HG02970 (cell line): ENCODE results near the gene MCM5.
"Not testable (repeated sequence)": the region's sequence is repeated elsewhere in the genome, so short reads cannot be mapped to it uniquely, and the experiment has no call there.

Experiments
- ATAC-seq: cut with Tn5 transposase; IDR thresholded peaks from one replicate; pipeline ENCODE4 v1.9.1; 2021; ENCODE audit warnings: mild to moderate bottlenecking, moderate library complexity, moderate number of reproducible peaks; ENCODE audit not compliant: unreplicated experiment, low FRiP score

Gene MCM5

DNA sequence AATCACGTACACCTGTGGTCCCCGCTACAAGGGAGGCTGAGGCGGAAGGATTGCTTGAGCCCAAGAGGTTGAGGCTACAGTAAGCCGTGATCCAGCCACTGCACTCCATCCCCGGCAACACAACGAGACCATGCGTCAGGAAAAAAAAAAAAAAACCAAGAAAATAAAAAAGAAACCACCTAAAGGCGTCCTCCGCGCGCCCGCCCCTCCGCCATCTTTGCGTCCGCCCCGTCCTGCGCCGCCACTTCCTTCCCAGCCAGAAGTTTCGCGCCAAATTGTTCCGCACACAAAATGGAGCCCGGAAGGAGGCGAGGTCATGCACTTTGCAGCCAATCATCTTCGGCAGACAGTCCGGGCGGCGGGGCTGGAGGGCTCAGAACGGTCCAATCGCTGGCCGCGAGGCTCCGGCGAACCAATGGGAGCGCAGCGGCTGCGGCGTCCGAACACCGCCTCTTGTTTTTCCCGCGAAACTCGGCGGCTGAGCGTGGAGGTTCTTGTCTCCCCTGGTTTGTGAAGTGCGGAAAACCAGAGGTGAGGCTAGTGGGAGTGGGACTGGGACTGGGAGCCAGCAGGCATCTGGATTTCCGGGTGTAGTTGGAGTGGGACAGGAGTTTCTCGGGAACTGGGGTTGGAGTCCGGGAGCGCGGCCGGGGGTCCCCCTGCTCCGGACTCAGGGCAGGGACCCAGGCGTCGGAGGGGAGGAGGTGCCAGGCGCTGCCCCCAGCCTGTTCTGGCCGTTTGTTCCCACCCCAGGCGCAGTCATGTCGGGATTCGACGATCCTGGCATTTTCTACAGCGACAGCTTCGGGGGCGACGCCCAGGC lies at the start of gene MCM5:
Gene MCM5 (plus strand): TSS at position 463 of the 823 bp plus-strand sequence. CDS start 299 bp downstream, at position 762.
- ATAC-seq, result peak; percentile 86

DNA sequence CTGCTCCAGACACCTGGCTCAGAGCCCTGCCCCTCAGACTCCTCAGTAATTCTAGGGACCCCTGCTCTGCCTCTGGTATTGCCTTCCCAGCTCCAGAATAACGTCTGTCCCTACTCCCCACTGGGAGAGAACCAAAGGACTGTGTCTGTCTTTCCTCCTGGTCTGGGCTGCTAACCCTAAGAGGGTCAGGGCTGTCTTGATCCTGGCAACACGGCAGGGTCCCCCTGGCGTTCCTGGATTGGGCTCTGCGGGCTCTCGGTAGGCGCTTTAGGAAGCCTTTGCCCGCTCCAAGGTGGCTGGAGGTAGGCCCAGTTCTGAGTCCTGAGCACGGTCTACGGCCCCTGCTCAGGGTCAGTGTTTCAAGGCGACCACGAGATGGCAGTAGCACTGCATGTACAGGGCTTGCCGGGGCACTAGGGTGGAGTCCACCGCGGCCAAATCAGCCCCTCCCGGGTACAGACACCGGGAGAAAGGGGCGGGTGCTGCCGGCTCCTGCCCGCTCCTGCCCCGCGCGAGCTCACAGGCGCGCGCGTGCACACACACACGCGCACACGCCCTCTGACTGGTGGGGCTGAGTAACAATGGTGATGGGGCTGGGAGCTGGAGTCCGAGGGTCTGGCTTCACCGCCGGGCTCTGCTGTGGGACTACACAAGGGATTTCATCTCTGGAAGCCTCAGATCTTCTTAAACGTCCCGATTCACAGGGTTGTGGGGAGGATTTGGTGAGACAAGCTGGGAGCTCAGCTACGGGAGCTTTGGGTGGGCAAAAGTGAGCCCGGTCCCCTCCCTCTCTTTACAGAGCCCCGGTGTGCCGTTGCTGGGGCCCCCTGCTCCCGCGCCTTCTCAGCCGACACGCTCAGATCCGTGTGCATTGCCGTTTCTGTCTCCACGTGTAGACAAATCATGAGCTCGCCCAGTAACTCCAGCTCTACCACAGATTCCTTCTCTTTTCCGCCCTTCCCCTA lies 49.1 kb upstream of the MCM5 start:
- peak; percentile 78 for ATAC-seq

DNA sequence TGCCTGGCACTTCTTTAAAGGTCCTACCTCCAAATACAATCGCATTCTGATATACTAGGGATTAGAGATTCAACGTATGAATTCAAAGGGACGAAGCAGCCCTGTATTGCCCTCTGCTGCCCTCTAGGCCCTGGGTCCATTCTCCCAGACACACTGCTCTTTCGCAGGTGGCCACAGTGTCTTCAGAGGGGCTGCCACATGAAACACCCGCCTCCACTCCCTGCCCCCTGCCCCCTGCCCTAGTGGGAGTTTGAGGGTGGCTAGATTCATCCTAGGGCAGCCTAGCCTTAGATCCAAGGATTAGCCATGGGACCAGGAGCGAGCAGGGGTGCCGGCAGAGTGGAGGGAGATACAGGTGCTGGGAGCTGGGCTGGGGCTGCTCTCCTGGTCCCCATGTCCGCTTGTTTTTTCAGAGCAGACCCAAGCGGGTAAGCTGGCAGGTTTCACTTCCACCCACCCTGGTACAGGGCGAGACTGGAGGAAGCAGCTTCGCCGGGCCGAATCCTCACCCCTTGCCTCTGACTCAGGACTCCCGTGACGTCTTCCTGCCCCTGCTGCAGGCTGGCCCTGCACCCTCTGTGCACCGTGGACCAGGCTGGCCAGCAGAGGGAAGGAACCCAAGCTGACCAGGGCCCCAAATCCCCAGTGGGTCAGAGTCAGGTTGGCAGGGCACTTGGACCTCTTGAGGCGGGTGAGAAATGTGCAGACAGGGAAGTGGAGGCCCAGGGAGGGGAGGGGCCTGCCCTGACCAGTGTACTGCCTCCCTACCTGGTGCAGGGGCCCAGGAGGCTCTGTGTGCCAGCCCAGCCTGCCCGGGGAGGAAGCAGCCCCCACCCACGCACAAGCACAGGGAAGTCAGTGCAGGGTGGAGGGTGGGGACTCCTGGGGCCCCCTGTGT lies 47.5 kb upstream of the MCM5 start:
- no peak for ATAC-seq

DNA sequence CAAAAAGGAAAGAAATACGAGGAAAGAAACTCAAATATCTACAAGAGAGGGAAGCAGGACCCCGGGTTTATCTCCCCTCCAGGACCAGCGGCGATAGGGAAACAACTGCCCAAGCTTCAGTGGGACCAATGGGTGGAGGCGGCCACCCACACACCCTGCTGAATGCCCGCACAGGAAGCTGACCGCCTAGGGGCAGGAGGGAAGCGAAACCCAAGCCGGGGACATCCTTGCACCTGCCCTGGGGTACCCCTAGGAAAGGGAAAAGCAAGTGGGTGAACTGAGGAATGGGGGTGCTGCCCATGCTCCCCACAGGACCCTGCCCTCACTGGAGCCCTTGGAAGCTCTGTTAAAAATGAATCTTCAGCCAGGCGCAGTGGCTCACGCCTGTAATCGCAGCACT lies 46.6 kb upstream of the MCM5 start:
- no peak for ATAC-seq

DNA sequence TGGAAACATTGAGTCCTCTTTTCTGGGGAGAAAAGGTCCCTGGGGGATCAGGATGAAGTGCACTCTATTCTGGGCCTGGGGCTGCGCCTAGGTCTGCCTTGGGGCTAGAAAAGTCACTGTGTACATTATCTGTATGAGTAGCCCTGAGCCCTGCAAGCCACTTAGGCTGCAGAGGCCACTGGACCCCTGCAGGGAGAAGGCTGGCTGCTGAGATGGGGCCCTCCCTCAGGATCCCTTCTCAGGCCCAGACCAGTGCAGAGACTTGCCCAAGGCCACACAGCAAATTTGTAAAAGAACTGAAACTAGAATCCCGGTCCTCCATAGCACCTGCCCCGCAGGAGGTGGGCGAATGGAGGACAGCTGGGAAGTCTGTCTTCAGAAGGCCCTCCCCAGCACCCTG lies 45.9 kb upstream of the MCM5 start:
- ATAC-seq, result no peak

DNA sequence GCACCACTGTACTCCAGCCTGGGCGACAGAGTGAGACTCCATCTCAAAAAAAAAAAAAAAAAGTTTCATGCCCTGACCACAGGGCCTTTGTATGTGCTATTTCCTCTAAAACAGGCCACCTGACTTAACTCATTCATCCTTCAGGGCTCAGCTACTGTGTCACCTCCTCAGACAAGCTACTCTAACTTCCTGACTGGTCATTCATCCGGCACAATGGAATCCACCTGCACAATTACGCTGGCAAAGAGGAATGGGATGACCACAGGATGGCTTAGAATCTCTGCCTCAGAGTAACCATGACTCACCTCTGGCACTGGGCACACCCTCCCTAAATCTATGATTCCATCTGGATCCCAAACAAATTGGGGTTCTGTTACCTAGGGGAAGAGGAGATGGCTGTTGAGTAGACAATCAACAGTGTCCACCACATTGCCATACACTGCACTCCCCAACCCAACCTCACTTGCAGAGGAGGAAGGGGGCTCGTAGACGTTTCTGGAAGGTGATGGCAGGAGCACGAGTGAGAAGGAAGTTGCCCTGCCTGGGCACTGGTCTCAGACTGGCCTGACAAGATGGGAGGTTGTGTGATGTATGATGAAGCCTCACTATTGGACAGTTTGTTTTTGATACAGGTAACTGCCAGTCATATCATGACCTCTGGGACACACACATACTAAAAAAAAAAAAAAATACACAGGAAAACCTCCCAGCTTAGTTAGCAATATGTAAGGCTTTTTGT lies 41.9 kb upstream of the MCM5 start:
- no peak for ATAC-seq

DNA sequence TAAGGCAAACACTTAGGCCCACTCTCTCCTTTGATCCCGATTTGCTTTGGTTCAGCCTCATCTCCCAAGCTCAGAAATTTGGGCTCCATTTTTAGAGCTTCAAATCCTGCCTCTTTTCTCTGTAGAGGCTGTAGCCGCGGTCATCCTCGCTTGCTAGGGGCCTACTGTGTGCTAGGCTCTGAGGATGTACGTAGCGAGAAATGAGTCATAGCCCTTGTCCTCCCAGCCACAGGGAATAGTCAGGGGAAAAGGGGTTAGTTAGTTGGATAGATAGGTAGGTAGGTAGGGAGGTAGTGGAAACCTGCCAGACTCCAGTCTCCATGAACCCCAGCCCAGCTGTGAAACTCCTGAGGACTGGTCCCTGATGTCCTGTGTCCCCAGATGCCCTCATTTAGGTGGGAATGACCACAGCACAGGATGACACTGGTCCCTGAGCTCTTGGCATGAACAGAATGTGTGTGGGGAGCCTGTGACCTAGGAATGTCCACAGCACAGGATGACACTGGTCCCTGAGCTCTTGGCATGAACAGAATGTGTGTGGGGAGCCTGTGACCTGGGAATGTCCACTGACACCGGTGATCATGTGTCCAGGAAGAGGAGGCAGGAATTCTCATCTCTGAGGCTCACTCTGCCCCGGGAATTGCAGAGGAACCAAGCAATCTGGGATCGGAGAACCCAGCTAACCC lies 40.4 kb upstream of the MCM5 start:
- ATAC-seq, result no peak

DNA sequence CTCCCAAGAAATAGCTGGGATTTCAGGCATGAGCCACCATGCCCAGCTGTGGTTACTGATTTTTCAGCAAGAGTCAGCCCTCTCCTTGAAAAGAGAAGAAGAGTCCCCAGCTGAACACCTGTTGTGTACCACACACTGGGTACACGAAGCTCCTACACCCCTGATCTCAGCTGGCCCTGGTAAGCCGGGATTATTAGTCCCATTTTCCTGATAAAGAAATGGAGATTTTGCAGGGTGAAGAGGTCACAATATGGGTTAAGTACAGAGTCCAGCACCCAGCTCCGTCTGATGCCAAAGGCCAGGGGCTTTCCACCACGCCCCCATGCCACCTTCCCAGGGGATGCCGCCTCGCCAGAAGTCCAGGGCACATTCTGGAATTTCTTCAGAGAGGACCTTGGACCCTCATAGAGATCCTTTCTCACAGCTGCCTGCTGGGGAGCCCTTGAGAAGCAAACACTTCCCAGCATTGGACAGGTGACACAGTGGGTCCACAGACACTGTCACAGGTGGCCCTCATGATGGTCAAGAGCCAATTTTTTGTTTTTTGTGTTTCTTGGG lies 38.9 kb upstream of the MCM5 start:
- no peak for ATAC-seq

DNA sequence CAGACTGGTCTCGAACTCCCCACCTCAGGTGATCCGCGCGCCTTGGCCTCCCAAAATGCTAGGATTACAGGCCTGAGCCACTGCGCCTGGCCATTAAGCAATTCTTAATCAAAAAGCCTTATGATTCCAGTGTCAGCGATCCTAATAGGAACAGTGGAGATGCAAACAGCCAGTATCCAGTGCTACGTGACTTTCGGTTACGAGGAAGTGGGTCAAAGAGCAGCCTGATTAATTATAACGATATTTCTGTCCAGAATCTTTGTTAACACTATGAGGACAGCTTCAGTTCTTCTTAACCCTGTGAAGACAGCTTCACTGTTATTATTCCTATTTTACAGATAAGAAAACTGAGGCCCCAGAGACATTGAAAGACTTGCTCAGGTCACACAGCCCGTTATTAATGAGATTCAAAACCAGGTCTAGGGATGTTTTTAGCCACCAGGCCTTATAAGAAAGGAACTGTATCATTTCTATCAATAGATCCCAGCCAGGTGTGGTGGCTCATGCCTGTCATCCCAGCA lies 36.3 kb upstream of the MCM5 start:
- no peak for ATAC-seq

DNA sequence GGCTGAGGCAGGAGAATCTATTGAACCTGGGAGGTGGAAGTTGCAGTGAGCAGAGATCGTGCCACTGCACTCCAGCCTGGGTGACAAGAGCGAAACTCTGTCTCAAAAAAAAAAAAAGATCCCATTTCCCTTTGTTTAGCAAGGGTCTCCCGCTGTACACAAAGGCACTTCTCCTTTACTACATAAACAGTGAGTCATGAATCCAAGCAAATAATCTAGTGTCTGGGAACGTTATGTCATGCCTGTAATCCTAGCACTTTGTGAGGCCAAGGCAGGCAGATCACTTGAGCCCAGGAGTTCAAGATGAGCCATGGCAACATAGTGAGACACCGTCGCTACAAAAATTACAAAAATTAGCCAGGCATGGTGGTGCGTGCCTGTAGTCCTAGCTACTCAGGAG lies 35.7 kb upstream of the MCM5 start:
- ATAC-seq, result not testable (repeated sequence)

DNA sequence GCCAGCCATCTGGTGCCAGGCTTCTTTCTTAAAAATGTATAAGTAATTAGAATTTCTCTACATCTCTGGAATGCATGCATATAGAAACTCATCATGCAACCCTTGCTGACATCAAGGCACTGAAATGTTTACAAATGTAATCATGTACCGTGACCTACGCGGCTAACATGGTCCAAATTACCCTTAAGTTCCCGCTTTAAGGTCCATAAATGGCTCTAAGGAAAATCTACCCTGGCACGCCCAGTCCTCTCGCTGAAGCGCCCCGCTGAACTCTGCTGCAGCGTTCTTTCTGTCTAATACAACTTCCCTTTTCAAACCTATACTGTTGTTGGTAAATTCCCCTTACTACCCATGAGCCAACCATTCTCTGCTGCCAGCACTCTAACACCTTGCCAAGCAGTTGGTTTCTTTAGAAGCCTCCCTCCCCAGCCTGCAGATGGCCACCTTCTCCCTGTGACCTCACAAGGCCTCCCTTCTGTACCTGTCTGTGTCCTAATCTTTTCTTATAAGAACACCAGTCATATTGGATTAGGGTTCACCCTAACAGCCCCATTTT lies 32.5 kb upstream of the MCM5 start:
- ATAC-seq, result no peak

DNA sequence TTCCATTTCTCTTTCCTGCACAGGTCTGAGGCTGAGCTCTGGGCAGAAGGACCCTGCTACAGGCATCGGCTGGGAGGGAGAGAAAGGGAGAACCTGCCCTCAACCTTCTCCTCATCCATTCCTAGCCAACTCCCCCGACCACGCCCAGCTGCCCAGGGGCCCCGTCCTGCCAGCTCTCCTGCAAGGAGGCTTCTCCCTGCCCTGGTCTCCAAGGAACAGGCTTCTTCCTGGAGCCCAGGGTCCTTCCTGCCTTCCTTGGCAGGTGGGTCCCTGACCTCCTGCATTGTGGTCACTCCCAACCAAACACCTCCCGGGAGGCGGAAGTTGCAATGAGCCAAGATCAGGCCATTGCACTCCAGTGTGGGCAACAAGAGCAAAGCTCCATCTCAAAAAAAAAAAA lies 31.6 kb upstream of the MCM5 start:
- no peak for ATAC-seq

DNA sequence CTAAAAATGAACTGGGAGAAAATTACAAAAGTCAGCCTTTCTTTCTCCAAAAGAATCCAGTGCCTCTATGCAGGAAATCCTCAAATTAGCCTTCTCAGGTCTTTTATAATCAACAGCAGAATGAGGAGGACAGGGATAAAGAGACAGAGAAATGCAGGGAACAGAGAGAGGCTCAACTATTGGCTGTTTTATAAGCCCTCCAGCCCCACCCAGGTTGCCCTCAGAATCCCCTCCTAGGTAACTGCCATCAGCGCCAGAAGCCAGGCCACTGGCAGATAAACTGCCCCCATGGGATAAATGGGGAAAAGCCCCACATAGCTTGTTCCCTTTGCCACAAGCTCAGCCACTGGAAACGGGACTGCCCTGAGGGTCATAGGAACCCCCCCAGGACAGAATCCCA lies 29.9 kb upstream of the MCM5 start:
- ATAC-seq, result no peak

DNA sequence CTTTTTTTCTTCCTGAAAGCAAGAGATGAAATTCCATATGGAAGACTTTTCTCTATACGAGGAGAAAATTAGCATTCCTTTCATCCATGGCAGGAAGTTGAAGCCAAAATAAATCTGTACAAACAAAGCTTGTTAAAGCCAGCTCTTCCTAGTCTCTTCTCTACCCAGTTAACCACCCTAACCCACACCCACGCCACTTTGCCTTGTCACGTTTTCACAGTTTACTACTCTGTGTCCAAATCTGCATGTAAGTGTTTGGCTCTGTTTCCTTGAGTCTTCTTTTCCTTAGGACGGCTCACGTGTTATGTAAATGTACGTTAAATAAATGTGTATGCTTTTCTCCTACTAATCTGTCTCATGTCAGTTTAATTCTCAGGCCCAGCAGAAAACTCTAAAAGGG lies 26.2 kb upstream of the MCM5 start:
- ATAC-seq, result no peak

DNA sequence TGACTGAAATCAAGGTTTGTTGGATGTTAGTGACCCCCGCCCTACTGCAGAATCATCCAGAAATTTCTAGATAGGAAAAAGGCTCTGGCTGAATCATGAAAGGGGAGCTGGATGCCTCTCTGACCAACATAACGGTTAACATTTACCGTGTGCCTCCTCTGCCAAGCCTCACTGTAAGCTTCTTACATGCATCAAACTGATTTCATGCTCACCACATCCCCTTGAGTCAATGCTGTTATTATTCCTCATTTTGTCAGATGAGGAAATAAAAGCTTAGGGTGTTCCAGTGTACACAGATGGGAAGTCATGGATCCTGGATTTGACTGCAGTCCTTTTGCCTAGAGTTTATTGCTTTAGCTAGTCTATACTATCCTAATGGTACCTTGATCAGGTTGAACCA lies 24.9 kb upstream of the MCM5 start:
- ATAC-seq, result no peak

DNA sequence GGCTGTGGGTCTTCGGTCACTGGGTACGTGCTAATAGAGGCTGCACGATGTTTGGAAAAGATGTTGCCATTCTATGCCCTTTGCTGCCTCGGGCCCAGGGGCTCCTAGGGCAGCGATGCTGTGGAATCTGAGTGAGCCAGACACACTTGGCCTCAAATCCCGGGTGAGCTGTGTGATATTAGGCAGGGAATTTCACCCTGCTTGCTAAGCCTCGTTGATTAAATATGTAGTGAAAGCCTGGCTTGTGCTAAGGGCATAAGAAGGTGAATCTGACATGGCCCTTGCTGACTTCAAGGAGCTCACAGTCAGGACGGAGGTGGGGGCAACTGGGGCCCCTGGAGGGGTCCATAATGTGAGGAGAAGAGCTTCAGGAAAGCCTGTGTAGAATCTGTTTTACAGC lies 24.4 kb upstream of the MCM5 start:
- ATAC-seq, result no peak

DNA sequence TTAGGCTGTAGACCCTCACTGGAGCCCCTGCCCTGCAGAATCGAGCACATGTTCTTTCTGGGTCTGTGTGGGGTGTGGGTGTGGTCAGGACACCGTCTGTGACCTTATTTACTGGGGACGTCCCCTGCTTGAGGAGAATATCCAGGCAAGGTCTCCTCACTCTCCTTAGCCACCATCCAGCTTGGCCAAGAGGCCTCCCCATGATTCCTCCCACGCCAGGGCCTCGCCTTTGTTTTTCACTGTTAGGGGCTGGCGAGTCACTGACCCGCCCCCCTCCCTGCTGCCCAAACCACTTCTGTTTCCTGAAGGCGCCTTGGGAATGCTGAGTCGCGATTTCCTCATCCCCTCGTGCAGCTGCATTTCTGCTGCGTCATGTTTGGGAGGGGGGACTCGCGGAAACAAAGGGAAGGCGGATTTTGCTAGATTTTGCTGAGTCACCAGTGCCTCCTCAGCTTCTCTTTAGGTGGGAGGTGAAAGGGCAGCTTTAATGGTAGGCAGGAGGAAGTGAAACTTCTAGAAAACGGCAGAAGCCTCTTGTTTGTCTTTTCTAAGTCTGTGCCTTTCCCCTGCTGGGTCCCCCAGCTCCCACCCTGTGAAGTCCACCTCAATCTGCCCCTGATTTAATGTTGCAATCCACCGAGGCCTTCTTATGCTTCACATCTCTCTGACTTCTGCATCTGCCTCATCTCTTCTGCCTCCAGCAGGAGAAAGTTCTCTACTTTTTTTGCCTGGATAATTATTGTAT lies 23.0 kb upstream of the MCM5 start:
- ATAC-seq, result peak; percentile 50

DNA sequence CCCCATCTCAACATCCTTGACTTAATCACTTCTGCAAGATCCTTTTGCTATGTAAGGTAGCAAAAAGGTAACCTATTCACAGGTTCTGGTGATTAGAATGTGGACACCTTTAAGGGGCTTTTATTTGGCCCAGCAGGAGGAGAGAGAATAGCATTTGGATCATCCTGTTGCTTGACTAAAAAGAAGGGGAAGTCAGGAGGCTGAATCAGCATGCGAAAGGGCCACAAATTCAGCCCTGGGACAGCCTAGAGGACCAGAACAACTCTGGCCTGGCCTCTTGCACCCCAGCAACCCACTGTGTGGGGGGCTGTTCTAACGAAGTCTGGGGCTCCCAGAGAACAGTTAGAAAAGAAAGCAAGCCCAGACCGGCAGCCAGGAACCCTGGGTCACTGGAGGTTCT lies 22.2 kb upstream of the MCM5 start:
- no peak for ATAC-seq
